Endodermal cell (in vitro differentiated cells): ENCODE data around the gene GALNT9. TPM values are rescaled to one million over a fixed set of nuclear protein-coding genes. Genes with fewer than 3 reads are reported as not detected.
"Not testable (repeated sequence)": the region's sequence is repeated elsewhere in the genome, so short reads cannot be mapped to it uniquely, and the experiment has no call there.

Source experiments
- DNase-seq: peaks from one replicate; pipeline ENCODE4 v3.0.0-alpha.2; 2017
- H3K27ac ChIP-seq: 2 replicates; pipeline ENCODE4 v1.5.1; 2013; ENCODE audit warnings: mild to moderate bottlenecking, low read depth, low read length, moderate library complexity
- H3K27me3 ChIP-seq: 2 replicates; pipeline ENCODE4 v1.6.1; 2013; ENCODE audit warnings: mild to moderate bottlenecking, low read length, moderate library complexity; ENCODE audit not compliant: insufficient read depth, control insufficient read depth, poor library complexity, severe bottlenecking
- H3K36me3 ChIP-seq: 2 replicates; pipeline ENCODE4 v1.7.0; 2013; ENCODE audit warnings: mild to moderate bottlenecking, low read length, moderate library complexity; ENCODE audit not compliant: control insufficient read depth, insufficient read depth
- H3K4me1 ChIP-seq: one replicate; pipeline ENCODE4 v1.7.0; 2013; ENCODE audit warnings: low read length; ENCODE audit not compliant: control insufficient read depth, insufficient read depth
- H3K4me3 ChIP-seq: 2 replicates; pipeline ENCODE4 v1.5.1; 2013; ENCODE audit warnings: mild to moderate bottlenecking, low read length, moderate library complexity
- H3K9ac ChIP-seq: 2 replicates; pipeline ENCODE4 v1.6.1; 2013; ENCODE audit warnings: mild to moderate bottlenecking, low read length, moderate library complexity; ENCODE audit not compliant: poor library complexity, severe bottlenecking; ENCODE audit errors: extremely low read depth
- H3K9me3 ChIP-seq: 2 replicates; pipeline ENCODE4 v1.6.1; 2013; ENCODE audit warnings: mild to moderate bottlenecking, low read length, moderate library complexity; ENCODE audit not compliant: control insufficient read depth
- H3K27ac Mint-ChIP-seq: 2 replicates; pipeline ENCODE4 v1.8.0; 2020; ENCODE audit warnings: mixed read lengths
- H3K27me3 Mint-ChIP-seq: 2 replicates; pipeline ENCODE4 v1.8.0; 2021; ENCODE audit warnings: mild to moderate bottlenecking, mixed read lengths; ENCODE audit not compliant: insufficient read depth
- H3K36me3 Mint-ChIP-seq: 2 replicates; pipeline ENCODE4 v1.8.0; 2020; ENCODE audit warnings: low read depth, mixed read lengths
- H3K4me1 Mint-ChIP-seq: 2 replicates; pipeline ENCODE4 v1.8.0; 2020; ENCODE audit warnings: mixed read lengths
- H3K4me3 Mint-ChIP-seq: 2 replicates; pipeline ENCODE4 v1.8.0; 2020; ENCODE audit warnings: mild to moderate bottlenecking, moderate library complexity, mixed read lengths
- H3K9me3 Mint-ChIP-seq: 2 replicates; pipeline ENCODE4 v1.8.0; 2020; ENCODE audit warnings: mild to moderate bottlenecking, mixed read lengths
- CTCF ChIP-seq: fragments of 200-600 bp; sonication (generic); conservative IDR thresholded peaks from 2 replicates; pipeline ENCODE4 v1.5.0; 2021; ENCODE audit warnings: antibody characterized with exemption, mild to moderate bottlenecking
- WGBS, 2 experiments: methylation state at CpG; one replicate each; pipeline versions ENCODE4 v1.1.5 to v1.1.7; 2013; ENCODE audit warnings: missing lambda C conversion rate in 2 of 2, mixed read lengths in 1 of 2; ENCODE audit not compliant: insufficient coverage in 1 of 2, insufficient read length in 1 of 2; 5-methylcytosine and 5-hydroxymethylcytosine counted together
- long read RNA-seq, 4 experiments: library from polyadenylated mRNA in 2 of 4; library from RNA in 1 of 4; library from capped mRNA in 1 of 4; stranded (forward) in 3 of 4; unstranded in 1 of 4; transcript quantifications; one replicate each; pipeline ENCODE4 v2.0.0, GENCODE V29; 2020 to 2021; ENCODE audit warnings: inconsistent platforms in 1 of 4
- polyA plus RNA-seq, 2 experiments: library from polyadenylated mRNA; stranded (reverse); fragments of 50-300 nt; gene quantifications; one replicate each; pipeline ENCODE4 v1.2.3, GENCODE V29; 2013
- total RNA-seq, 2 donors: library from RNA; stranded (reverse); fragmentation: NEBNext Ultra II Directional in 1 of 2; extraction: Animal tissue kit (Norgen Biotek cat#: 25700) in 1 of 2; gene quantifications; 2 replicates in 1 of 2; 3 replicates in 1 of 2; pipeline ENCODE4 v1.2.1, GENCODE V29; 2021

The GALNT9 gene
- under 1 TPM in 1 of 2 donors, not detected in 1; 0.13 TPM for total RNA-seq
- 0.21 TPM for polyA plus RNA-seq (2013, experiment 1 of 2)
- polyA plus RNA-seq (2013, experiment 2 of 2), result not detected
- long read RNA-seq, experiment 1, result 0 reads
- long read RNA-seq, experiment 2, result 0 reads
- long read RNA-seq, experiment 3, result 0 reads
- long read RNA-seq, experiment 4, result 0 reads

GRCh38 chr12:132329036-132329719, at the start of gene GALNT9:
Gene GALNT9, minus strand, starts transcription at chr12:132329589. Its CDS starts 386 bp downstream, at chr12:132329203.
- H3K4me3 ChIP-seq, result no peak within 1 kb of the TSS
- H3K4me1 Mint-ChIP-seq, result no peaks in the 10 kb centered on the region
- no peak within 1 kb of the TSS for H3K27ac ChIP-seq
- H3K9me3 ChIP-seq, result peaks cover 29% of the 10 kb centered on the region
- H3K36me3 Mint-ChIP-seq, result no peaks in the 10 kb centered on the region
- peak within 1 kb of the TSS; percentile 39 for H3K4me3 Mint-ChIP-seq
- no peaks in the 10 kb centered on the region for H3K27me3 ChIP-seq
- 69 to 73% methylated on average over 17 to 73 of the region's 86 CpGs for WGBS, 2 experiments
- no peaks in the 10 kb centered on the region for H3K36me3 ChIP-seq
- H3K9me3 Mint-ChIP-seq, result no peaks in the 10 kb centered on the region
- peaks cover 63% of the 10 kb centered on the region for H3K27me3 Mint-ChIP-seq
- no peaks in the 10 kb centered on the region for H3K4me1 ChIP-seq
- peak; percentile 92 for DNase-seq
- TF ChIP-seq CTCF, result peak; percentile 23
- no peak within 1 kb of the TSS for H3K9ac ChIP-seq
- no peak within 1 kb of the TSS for H3K27ac Mint-ChIP-seq

GRCh38 chr12:132379057-132379456, 49.7 kb upstream of the GALNT9 start:
- not testable (repeated sequence) for H3K4me1 ChIP-seq, H3K9ac ChIP-seq, H3K4me1 Mint-ChIP-seq, H3K27me3 ChIP-seq, H3K36me3 ChIP-seq, H3K9me3 Mint-ChIP-seq, H3K36me3 Mint-ChIP-seq, H3K27ac Mint-ChIP-seq, H3K4me3 ChIP-seq, DNase-seq, H3K4me3 Mint-ChIP-seq, H3K27ac ChIP-seq
- peaks cover 42% of the 10 kb centered on the region for H3K27me3 Mint-ChIP-seq
- peaks cover 18% of the 10 kb centered on the region for H3K9me3 ChIP-seq
- 83 to 92% methylated on average over 4 to 6 of the region's 6 CpGs for WGBS, 2 experiments

GRCh38 chr12:132377147-132377546, 47.8 kb upstream of the GALNT9 start:
- 58 to 81% methylated on average over 2 of the region's 2 CpGs for WGBS, 2 experiments
- Histone ChIP-seq H3K27me3 (no peaks in the 10 kb centered on the region), H3K4me3 (no peak overlapping the region), H3K4me1 (no peaks in the 10 kb centered on the region), H3K36me3 (no peaks in the 10 kb centered on the region), H3K9me3 (peaks cover 18% of the 10 kb centered on the region), H3K27ac (no peak overlapping the region), H3K9ac (no peak overlapping the region)
- Mint-ChIP-seq H3K27ac (no peak overlapping the region), H3K4me1 (no peaks in the 10 kb centered on the region), H3K4me3 (no peak overlapping the region), H3K9me3 (no peaks in the 10 kb centered on the region), H3K27me3 (peaks cover 52% of the 10 kb centered on the region), H3K36me3 (no peaks in the 10 kb centered on the region)
- no peak for TF ChIP-seq CTCF
- DNase-seq, result no peak
